Suprapubic skin (tissue), 4 donors: ENCODE measurements around the gene JHY. TPM values are rescaled to one million over a fixed set of nuclear protein-coding genes. Genes with fewer than 3 reads are reported as not detected.

Experiments
- DNase-seq, 2 donors: peaks; one replicate each; pipeline ENCODE4 v3.0.0-alpha.2; 2019; ENCODE audit warnings: low spot score in 2 of 2
- H3K27ac ChIP-seq: fragments of 200-600 bp; sonication (generic); one replicate; pipeline ENCODE4 v1.5.1; 2019
- H3K27me3 ChIP-seq: fragments of 200-600 bp; sonication (generic); one replicate; pipeline ENCODE4 v1.5.1; 2019
- H3K36me3 ChIP-seq: fragments of 200-600 bp; sonication (generic); one replicate; pipeline ENCODE4 v1.5.1; 2019
- H3K4me1 ChIP-seq: fragments of 200-600 bp; sonication (generic); one replicate; pipeline ENCODE4 v1.5.1; 2019
- H3K4me3 ChIP-seq: fragments of 200-600 bp; sonication (generic); one replicate; pipeline ENCODE4 v1.5.1; 2019; ENCODE audit warnings: mild to moderate bottlenecking
- H3K9me3 ChIP-seq: fragments of 200-600 bp; sonication (generic); one replicate; pipeline ENCODE4 v1.5.1; 2019
- CTCF ChIP-seq, 2 donors: fragments of 200-600 bp in 1 of 2; fragments of 450-650 bp in 1 of 2; sonication (generic) in 1 of 2; IDR thresholded peaks; one replicate each; pipeline ENCODE4 v1.5.1; 2016 to 2019; ENCODE audit warnings: antibody characterized with exemption in 2 of 2, mild to moderate bottlenecking in 1 of 2, moderate library complexity in 1 of 2
- EP300 ChIP-seq: sonication (generic); formaldehyde crosslinking; IDR thresholded peaks from one replicate; pipeline ENCODE4 v1.6.1; 2017; ENCODE audit warnings: antibody characterized with exemption
- POLR2A ChIP-seq, 2 donors: fragments of 450-650 bp; IDR thresholded peaks; one replicate each; pipeline ENCODE4 v1.6.1; 2017; ENCODE audit warnings: antibody characterized with exemption in 2 of 2, mild to moderate bottlenecking in 2 of 2, moderate library complexity in 2 of 2
- POLR2AphosphoS5 ChIP-seq, 3 donors: sonication (generic); formaldehyde crosslinking; IDR thresholded peaks; one replicate each; pipeline ENCODE4 v1.6.1; 2017; ENCODE audit warnings: antibody characterized with exemption in 3 of 3
- WGBS: methylation state at CpG from one replicate; pipeline ENCODE4 v1.1.5; 2018; 5-methylcytosine and 5-hydroxymethylcytosine counted together
- total RNA-seq, 4 donors: library from RNA; depleted of rRNA; stranded (reverse); fragments of >200 nt; gene quantifications; one replicate each; pipeline ENCODE4 v1.1.0, GENCODE V29; 2016

JHY gene
- total RNA-seq, 4 donors from 2014 or later: 2.5 to 7.6 (median 3.9) TPM

- Histone ChIP-seq H3K4me1 (peaks cover 3% of the 10 kb centered on the region), H3K27ac (no peak overlapping the region), H3K9me3 (no peaks in the 10 kb centered on the region), H3K4me3 (no peak overlapping the region), H3K36me3 (no peaks in the 10 kb centered on the region), H3K27me3 (no peaks in the 10 kb centered on the region)
- 56% methylated on average over 2 of the region's 2 CpGs for WGBS
- TF ChIP-seq POLR2AphosphoS5 (IDR thresholded peaks at IDR 0.05) (no peak), EP300 (no peak), CTCF (IDR thresholded peaks at IDR 0.05) (no peak)
- DNase-seq: no peak
Measured at GRCh38 chr11:122933416-122933815, 50.9 kb downstream of the JHY start.

- Histone ChIP-seq H3K36me3 (no peaks in the 10 kb centered on the region), H3K4me3 (no peak overlapping the region), H3K4me1 (peaks cover 3% of the 10 kb centered on the region), H3K9me3 (no peaks in the 10 kb centered on the region), H3K27me3 (no peaks in the 10 kb centered on the region), H3K27ac (no peak overlapping the region)
- 85% methylated on average over 3 of the region's 3 CpGs for WGBS
- TF ChIP-seq EP300 (no peak), CTCF (IDR thresholded peaks at IDR 0.05) (no peak), POLR2A (IDR thresholded peaks at IDR 0.05) (no peak), POLR2AphosphoS5 (IDR thresholded peaks at IDR 0.05) (no peak)
- DNase-seq: no peak
Measured at GRCh38 chr11:122937983-122938382, 55.4 kb downstream of the JHY start.

GRCh38 chr11:122938557-122938956 lies 56.0 kb downstream of the JHY start:
- H3K27ac ChIP-seq: no peak overlapping the region
- 96% methylated on average over 2 of the region's 2 CpGs for WGBS
- no peaks in the 10 kb centered on the region for H3K9me3 ChIP-seq
- H3K27me3 ChIP-seq: no peaks in the 10 kb centered on the region
- H3K4me3 ChIP-seq: no peak overlapping the region
- H3K4me1 ChIP-seq: peaks cover 3% of the 10 kb centered on the region
- DNase-seq: no peak
- TF ChIP-seq CTCF (IDR thresholded peaks at IDR 0.05): no peak
- no peak for TF ChIP-seq EP300
- TF ChIP-seq POLR2A (IDR thresholded peaks at IDR 0.05): no peak
- TF ChIP-seq POLR2AphosphoS5 (IDR thresholded peaks at IDR 0.05): no peak
- no peaks in the 10 kb centered on the region for H3K36me3 ChIP-seq

GRCh38 chr11:122951211-122951610 lies 68.7 kb downstream of the JHY start:
- Histone ChIP-seq H3K9me3 (no peaks in the 10 kb centered on the region), H3K4me1 (no peaks in the 10 kb centered on the region), H3K27ac (no peak overlapping the region), H3K27me3 (no peaks in the 10 kb centered on the region), H3K36me3 (peaks cover 9% of the 10 kb centered on the region), H3K4me3 (no peak overlapping the region)
- DNase-seq: no peak
- WGBS: 78% methylated on average over 2 of the region's 2 CpGs
- TF ChIP-seq POLR2AphosphoS5 (IDR thresholded peaks at IDR 0.05) (no peak), POLR2A (IDR thresholded peaks at IDR 0.05) (no peak), CTCF (IDR thresholded peaks at IDR 0.05) (no peak), EP300 (no peak)

- no peak for TF ChIP-seq POLR2A (IDR thresholded peaks at IDR 0.05)
- no peak for TF ChIP-seq POLR2AphosphoS5 (IDR thresholded peaks at IDR 0.05)
- TF ChIP-seq CTCF (IDR thresholded peaks at IDR 0.05): no peak
- no peak for TF ChIP-seq EP300
- no peaks in the 10 kb centered on the region for H3K36me3 ChIP-seq
- DNase-seq: no peak
- 95% methylated on average over 4 of the region's 4 CpGs for WGBS
- H3K4me1 ChIP-seq: no peaks in the 10 kb centered on the region
- no peaks in the 10 kb centered on the region for H3K9me3 ChIP-seq
- H3K27me3 ChIP-seq: no peaks in the 10 kb centered on the region
- H3K27ac ChIP-seq: no peak overlapping the region
- H3K4me3 ChIP-seq: no peak overlapping the region
Measured at GRCh38 chr11:122954455-122954854, 71.9 kb downstream of the JHY start.
